GM12878 (cell line): ENCODE data around the gene PRKAG3. TPM values are rescaled to one million over a fixed set of nuclear protein-coding genes. Genes with fewer than 3 reads are reported as not detected.

ENCODE experiments used
- HCFC1 ChIP-seq: fragments of 150-350 bp; IDR thresholded peaks from 2 replicates; pipeline ENCODE4 v1.6.1; 2014; ENCODE audit warnings: low read length
- HDAC2 ChIP-seq: fragments of 200-600 bp; sonication (generic); IDR thresholded peaks from 2 replicates; pipeline ENCODE4 v1.6.1; 2017
- HDGF ChIP-seq: fragments of 450-650 bp; IDR thresholded peaks from 2 replicates; pipeline ENCODE4 v1.6.1; 2016; ENCODE audit warnings: antibody characterized with exemption
- IRF4 ChIP-seq: IDR thresholded peaks from 2 replicates; pipeline ENCODE4 v1.6.1; 2011; ENCODE audit warnings: low read depth, low read length
- NFYB ChIP-seq: IDR thresholded peaks from 2 replicates; pipeline ENCODE4 v1.6.1; 2011; ENCODE audit warnings: low read depth, mild to moderate bottlenecking, low read length, improper control_type of control experiment, moderate library complexity; ENCODE audit not compliant: insufficient read depth
- NR2C1 ChIP-seq: fragments of 450-650 bp; IDR thresholded peaks from 2 replicates; pipeline ENCODE4 v1.6.1; 2017; ENCODE audit warnings: antibody characterized with exemption, mild to moderate bottlenecking, moderate library complexity
- POLR2A ChIP-seq: IDR thresholded peaks from 2 replicates; pipeline ENCODE4 v1.6.1; 2011; ENCODE audit warnings: low read depth, mild to moderate bottlenecking, low read length
- POLR2AphosphoS2 ChIP-seq: IDR thresholded peaks from 2 replicates; pipeline ENCODE4 v1.6.1; 2011; ENCODE audit warnings: low read depth, mild to moderate bottlenecking, low read length, improper control_type of control experiment, moderate library complexity
- RAD21 ChIP-seq: IDR thresholded peaks from 2 replicates; pipeline ENCODE4 v1.6.1; 2011; ENCODE audit warnings: mild to moderate bottlenecking, low read depth, low read length, moderate library complexity; ENCODE audit not compliant: insufficient read depth
- TARDBP ChIP-seq: IDR thresholded peaks from 2 replicates; pipeline ENCODE4 v1.6.1; 2016; ENCODE audit warnings: borderline replicate concordance
- TCF3 ChIP-seq: IDR thresholded peaks from 2 replicates; pipeline ENCODE4 v1.6.1; 2012; ENCODE audit warnings: low read depth, mild to moderate bottlenecking, low read length, borderline replicate concordance; ENCODE audit not compliant: insufficient read depth
- ZNF384 ChIP-seq: IDR thresholded peaks from 2 replicates; pipeline ENCODE4 v1.6.1; 2012; ENCODE audit warnings: low read depth, mild to moderate bottlenecking, low read length, improper control_type of control experiment, borderline replicate concordance
- polyA plus RNA-seq, 11 experiments: library from polyadenylated mRNA; depleted of rRNA in 4 of 11; unstranded in 6 of 11; stranded (reverse) in 5 of 11; fragments of >200 nt; fragmentation: Nextera tagmentation in 4 of 11; fragmentation: Illumina TruSeq in 1 of 11; extraction: Ambion mirVana in 4 of 11; extraction: Trizol in 1 of 11; gene quantifications; 1 replicate in 1 of 11; 2 replicates in 10 of 11; pipeline versions ENCODE4 v1.2.1 to v1.2.3, GENCODE V29; 2011 to 2016; ENCODE audit warnings: inconsistent platforms in 2 of 11, missing spikeins in 2 of 11, low read depth in 1 of 11
- total RNA-seq, 4 experiments: library from RNA; depleted of rRNA in 3 of 4; stranded (reverse); fragments of >200 nt in 3 of 4; fragmentation: Illumina TruSeq in 1 of 4; extraction: Trizol in 1 of 4; gene quantifications; 2 replicates each; pipeline versions ENCODE4 v1.2.1 to v1.2.3, GENCODE V29; 2013 to 2021
- TF ChIP-seq, protein P1 (sequence below): fragments of 450-650 bp; IDR thresholded peaks from 2 replicates; pipeline ENCODE4 v1.6.1; 2017; ENCODE audit warnings: antibody characterized with exemption, mild to moderate bottlenecking, moderate library complexity
- TF ChIP-seq, protein P2 (sequence below): fragments of 450-650 bp; IDR thresholded peaks from 2 replicates; pipeline ENCODE4 v1.6.1; 2016; ENCODE audit warnings: mild to moderate bottlenecking
- TF ChIP-seq, protein P3 (sequence below): fragments of 450-650 bp; conservative IDR thresholded peaks from 2 replicates; pipeline ENCODE4 v1.6.1; 2017; ENCODE audit warnings: mild to moderate bottlenecking, moderate library complexity

Gene PRKAG3
- total and polyA plus RNA-seq, 10 of the 15 experiments (the other 5 are each of a cell fraction or from before 2014, with no cell fraction given): 0.04 to 0.12 (median 0.06) TPM; not detected in 7

DNA sequence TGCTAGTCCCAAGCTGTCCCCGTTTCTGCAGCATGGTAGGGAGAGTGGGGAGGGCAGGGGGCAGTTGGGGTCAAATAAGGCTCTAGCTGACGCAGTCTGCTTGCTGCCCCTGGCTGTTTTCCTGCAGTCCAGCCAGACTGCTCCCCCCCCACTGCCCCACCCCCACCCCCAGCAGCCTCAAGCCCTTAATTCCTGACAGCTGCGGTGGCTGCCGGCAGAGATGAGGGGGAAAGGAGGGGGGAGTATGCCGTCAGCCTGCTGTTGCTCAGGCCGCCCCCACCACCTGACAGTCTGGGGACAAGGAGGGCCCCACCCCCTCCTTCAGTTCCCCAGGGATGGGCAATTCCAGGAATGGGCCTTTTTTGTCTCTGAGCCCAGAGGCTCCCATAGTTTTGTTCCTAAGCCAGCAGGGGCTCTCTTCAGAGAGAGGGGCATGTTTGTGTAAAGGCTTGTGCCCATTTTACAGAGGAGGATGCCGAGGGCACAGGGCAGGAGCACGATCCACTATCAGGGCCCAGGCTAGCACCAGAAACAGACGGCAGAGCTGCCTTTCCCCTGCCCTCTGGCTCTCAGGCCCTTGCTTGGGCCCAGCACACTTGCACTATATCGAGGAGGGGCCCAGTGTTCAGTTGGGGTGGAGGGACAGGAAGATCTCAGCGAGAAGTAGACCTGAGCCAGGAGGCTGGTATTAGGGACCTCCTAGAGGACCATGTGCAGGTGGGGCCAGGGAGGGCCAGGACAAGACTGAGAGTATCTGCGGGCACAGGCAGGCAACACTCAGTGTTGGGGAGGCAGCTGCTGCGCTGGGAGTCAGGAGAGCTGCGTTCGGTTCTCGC is 47.5 kb upstream of the PRKAG3 start (continued):
- no peak for TF ChIP-seq POLR2AphosphoS2
- no peak for TF ChIP-seq NR2C1
- TF ChIP-seq, protein P1, sequence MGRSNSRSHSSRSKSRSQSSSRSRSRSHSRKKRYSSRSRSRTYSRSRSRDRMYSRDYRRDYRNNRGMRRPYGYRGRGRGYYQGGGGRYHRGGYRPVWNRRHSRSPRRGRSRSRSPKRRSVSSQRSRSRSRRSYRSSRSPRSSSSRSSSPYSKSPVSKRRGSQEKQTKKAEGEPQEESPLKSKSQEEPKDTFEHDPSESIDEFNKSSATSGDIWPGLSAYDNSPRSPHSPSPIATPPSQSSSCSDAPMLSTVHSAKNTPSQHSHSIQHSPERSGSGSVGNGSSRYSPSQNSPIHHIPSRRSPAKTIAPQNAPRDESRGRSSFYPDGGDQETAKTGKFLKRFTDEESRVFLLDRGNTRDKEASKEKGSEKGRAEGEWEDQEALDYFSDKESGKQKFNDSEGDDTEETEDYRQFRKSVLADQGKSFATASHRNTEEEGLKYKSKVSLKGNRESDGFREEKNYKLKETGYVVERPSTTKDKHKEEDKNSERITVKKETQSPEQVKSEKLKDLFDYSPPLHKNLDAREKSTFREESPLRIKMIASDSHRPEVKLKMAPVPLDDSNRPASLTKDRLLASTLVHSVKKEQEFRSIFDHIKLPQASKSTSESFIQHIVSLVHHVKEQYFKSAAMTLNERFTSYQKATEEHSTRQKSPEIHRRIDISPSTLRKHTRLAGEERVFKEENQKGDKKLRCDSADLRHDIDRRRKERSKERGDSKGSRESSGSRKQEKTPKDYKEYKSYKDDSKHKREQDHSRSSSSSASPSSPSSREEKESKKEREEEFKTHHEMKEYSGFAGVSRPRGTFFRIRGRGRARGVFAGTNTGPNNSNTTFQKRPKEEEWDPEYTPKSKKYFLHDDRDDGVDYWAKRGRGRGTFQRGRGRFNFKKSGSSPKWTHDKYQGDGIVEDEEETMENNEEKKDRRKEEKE: no peak
- no peak for TF ChIP-seq POLR2A
- TF ChIP-seq ZNF384: no peak
- peak; percentile 34; the same call in 1 of the 2 replicates for TF ChIP-seq TARDBP
- TF ChIP-seq NFYB: no peak
- TF ChIP-seq HDAC2: no peak
- peak; percentile 15; the same call in 1 of the 2 replicates for TF ChIP-seq HDGF
- no peak for TF ChIP-seq RAD21
- TF ChIP-seq IRF4: no peak
- TF ChIP-seq, protein P2, sequence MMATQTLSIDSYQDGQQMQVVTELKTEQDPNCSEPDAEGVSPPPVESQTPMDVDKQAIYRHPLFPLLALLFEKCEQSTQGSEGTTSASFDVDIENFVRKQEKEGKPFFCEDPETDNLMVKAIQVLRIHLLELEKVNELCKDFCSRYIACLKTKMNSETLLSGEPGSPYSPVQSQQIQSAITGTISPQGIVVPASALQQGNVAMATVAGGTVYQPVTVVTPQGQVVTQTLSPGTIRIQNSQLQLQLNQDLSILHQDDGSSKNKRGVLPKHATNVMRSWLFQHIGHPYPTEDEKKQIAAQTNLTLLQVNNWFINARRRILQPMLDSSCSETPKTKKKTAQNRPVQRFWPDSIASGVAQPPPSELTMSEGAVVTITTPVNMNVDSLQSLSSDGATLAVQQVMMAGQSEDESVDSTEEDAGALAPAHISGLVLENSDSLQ: no peak
- TF ChIP-seq, protein P3, sequence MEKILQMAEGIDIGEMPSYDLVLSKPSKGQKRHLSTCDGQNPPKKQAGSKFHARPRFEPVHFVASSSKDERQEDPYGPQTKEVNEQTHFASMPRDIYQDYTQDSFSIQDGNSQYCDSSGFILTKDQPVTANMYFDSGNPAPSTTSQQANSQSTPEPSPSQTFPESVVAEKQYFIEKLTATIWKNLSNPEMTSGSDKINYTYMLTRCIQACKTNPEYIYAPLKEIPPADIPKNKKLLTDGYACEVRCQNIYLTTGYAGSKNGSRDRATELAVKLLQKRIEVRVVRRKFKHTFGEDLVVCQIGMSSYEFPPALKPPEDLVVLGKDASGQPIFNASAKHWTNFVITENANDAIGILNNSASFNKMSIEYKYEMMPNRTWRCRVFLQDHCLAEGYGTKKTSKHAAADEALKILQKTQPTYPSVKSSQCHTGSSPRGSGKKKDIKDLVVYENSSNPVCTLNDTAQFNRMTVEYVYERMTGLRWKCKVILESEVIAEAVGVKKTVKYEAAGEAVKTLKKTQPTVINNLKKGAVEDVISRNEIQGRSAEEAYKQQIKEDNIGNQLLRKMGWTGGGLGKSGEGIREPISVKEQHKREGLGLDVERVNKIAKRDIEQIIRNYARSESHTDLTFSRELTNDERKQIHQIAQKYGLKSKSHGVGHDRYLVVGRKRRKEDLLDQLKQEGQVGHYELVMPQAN: no peak
- TF ChIP-seq HCFC1: no peak
- TF ChIP-seq TCF3: no peak
